ENCODE results near the gene ARID4B. TPM values are rescaled to one million over a fixed set of nuclear protein-coding genes. Genes with fewer than 3 reads are reported as not detected.
A peak's percentile ranks its signal among the peaks of the same experiment; 100 is the strongest.
"Not testable (repeated sequence)": the region's sequence is repeated elsewhere in the genome, so short reads cannot be mapped to it uniquely, and the experiment has no call there.

ARID4B gene
- total RNA-seq, 1 donor from 2014 or later = 13.5 TPM

- ATAC-seq = no peak
Measured at GRCh38 chr1:235297579-235297978, 30.4 kb downstream of the ARID4B start.

- no peak for ATAC-seq
Measured at GRCh38 chr1:235296729-235297128, 31.2 kb downstream of the ARID4B start.

- peak; percentile 83 for ATAC-seq
Measured at GRCh38 chr1:235295902-235296350, 32.1 kb downstream of the ARID4B start.

GRCh38 chr1:235293322-235293942, 34.5 kb downstream of the ARID4B start:
- no peak for ATAC-seq

GRCh38 chr1:235292790-235293189, 35.2 kb downstream of the ARID4B start:
- ATAC-seq = no peak

GRCh38 chr1:235291599-235292091, 36.3 kb downstream of the ARID4B start:
- ATAC-seq = no peak

GRCh38 chr1:235290740-235291502, 37.1 kb downstream of the ARID4B start:
- ATAC-seq = no peak

GRCh38 chr1:235289859-235290739, 37.9 kb downstream of the ARID4B start:
- no peak for ATAC-seq

GRCh38 chr1:235287208-235287882, 40.6 kb downstream of the ARID4B start:
- ATAC-seq = no peak

GRCh38 chr1:235286667-235287066, 41.3 kb downstream of the ARID4B start:
- peak; percentile 78 for ATAC-seq

GRCh38 chr1:235284231-235284769, 43.7 kb downstream of the ARID4B start:
- ATAC-seq = no peak

GRCh38 chr1:235283636-235284035, 44.3 kb downstream of the ARID4B start:
- not testable (repeated sequence) for ATAC-seq

GRCh38 chr1:235280467-235280866, 47.5 kb downstream of the ARID4B start:
- no peak for ATAC-seq

- ATAC-seq = no peak
Measured at GRCh38 chr1:235279694-235280093, 48.3 kb downstream of the ARID4B start.

GRCh38 chr1:235278915-235279292, 49.1 kb downstream of the ARID4B start:
- ATAC-seq = no peak

GRCh38 chr1:235278233-235278914, 49.6 kb downstream of the ARID4B start:
- no peak for ATAC-seq

- ATAC-seq = no peak
Measured at GRCh38 chr1:235277709-235278108, 50.3 kb downstream of the ARID4B start.

- no peak for ATAC-seq
Measured at GRCh38 chr1:235275836-235276235, 52.1 kb downstream of the ARID4B start.

GRCh38 chr1:235275223-235275622, 52.8 kb downstream of the ARID4B start:
- no peak for ATAC-seq

GRCh38 chr1:235272851-235273250, 55.1 kb downstream of the ARID4B start:
- no peak for ATAC-seq

- ATAC-seq = peak; percentile 42
Measured at GRCh38 chr1:235270625-235271024, 57.4 kb downstream of the ARID4B start.
